Measurements from ENCODE around the gene PBX4.

DNA sequence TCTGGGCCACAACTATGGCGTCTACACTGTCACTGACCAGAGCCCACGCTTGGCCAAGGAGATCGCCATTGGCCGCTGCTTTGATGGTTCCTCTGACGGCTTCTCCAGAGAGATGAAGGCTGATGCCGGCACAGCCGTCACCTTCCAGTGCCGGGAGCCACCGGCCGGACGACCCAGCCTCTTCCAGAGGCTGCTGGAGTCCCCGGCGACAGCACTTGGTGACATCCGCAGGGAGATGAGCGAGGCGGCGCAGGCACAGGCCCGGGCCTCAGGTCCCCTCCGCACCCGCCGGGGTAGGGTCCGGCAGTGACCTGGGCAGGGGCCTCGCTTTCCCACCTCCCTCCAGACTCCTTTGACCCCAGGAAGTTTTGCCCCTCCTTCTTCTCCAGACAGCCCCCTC is 72.8 kb downstream of the PBX4 start:
- TF ChIP-seq YY1 (IDR thresholded peaks at IDR 0.05; ENCODE audit: insufficient read depth, insufficient read length) = no peak
- no peak for TF ChIP-seq ZNF274 (IDR thresholded peaks at IDR 0.05; ENCODE audit: low read depth, low read length)

Data from NT2/D1 (cell line).